Measurements from ENCODE around the gene TBX4. TPM values are rescaled to one million over a fixed set of nuclear protein-coding genes. Genes with fewer than 3 reads are reported as not detected.
"Not testable (repeated sequence)": the region's sequence is repeated elsewhere in the genome, so short reads cannot be mapped to it uniquely, and the experiment has no call there.

TBX4 gene
- total RNA-seq, 3 donors from 2014 or later: not detected

DNA sequence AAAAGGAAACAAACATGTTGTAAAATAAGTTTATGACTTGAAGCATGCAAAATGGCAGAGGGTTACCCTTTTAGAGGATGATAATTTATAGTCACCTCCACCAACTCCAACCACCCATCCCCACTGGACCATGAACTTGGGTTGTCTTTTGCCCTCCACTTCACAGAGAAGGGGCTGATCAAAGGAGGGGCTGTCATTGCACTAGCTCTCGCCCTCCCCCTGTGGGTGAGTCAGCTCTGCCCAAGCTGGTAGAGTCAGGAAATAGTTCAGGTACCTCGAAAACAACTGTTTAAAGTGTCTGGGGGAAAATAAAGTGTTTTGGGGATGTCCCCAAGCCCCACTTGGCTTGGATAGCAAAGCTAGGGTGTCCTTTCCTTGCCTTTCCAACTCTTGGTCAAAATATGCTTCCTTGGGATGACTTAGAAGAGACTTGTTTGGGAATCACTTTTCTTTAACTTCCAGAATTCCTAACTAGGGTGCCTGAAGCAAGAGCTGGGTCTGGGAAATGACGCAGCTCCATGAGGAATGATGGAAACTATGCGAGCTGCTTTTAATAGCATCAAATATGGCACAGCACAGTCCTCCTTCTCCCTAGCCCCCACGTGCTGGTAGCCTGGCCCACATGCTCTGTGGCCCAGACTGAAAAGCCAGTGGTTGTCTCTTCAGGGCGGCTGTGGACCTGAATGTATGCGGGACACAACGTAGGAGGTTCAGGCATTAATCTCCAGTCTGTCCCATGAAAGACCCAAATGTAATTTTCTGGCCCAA lies 40.7 kb downstream of the TBX4 start:
- peaks cover 3% of the 10 kb centered on the region for H3K4me1 ChIP-seq (ENCODE audit: low read depth)
- TF ChIP-seq, protein P1, sequence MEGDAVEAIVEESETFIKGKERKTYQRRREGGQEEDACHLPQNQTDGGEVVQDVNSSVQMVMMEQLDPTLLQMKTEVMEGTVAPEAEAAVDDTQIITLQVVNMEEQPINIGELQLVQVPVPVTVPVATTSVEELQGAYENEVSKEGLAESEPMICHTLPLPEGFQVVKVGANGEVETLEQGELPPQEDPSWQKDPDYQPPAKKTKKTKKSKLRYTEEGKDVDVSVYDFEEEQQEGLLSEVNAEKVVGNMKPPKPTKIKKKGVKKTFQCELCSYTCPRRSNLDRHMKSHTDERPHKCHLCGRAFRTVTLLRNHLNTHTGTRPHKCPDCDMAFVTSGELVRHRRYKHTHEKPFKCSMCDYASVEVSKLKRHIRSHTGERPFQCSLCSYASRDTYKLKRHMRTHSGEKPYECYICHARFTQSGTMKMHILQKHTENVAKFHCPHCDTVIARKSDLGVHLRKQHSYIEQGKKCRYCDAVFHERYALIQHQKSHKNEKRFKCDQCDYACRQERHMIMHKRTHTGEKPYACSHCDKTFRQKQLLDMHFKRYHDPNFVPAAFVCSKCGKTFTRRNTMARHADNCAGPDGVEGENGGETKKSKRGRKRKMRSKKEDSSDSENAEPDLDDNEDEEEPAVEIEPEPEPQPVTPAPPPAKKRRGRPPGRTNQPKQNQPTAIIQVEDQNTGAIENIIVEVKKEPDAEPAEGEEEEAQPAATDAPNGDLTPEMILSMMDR (IDR thresholded peaks at IDR 0.05): no peak
- no peaks in the 10 kb centered on the region for H3K36me3 ChIP-seq (ENCODE audit: low read depth)
- ATAC-seq (no peak), DNase-seq (no peak)
- H3K4me3 ChIP-seq: no peak overlapping the region
- H3K9me3 ChIP-seq: no peaks in the 10 kb centered on the region
- intact Hi-C loops (cut with DNase I, micrococcal nuclease): no loop called here

DNA sequence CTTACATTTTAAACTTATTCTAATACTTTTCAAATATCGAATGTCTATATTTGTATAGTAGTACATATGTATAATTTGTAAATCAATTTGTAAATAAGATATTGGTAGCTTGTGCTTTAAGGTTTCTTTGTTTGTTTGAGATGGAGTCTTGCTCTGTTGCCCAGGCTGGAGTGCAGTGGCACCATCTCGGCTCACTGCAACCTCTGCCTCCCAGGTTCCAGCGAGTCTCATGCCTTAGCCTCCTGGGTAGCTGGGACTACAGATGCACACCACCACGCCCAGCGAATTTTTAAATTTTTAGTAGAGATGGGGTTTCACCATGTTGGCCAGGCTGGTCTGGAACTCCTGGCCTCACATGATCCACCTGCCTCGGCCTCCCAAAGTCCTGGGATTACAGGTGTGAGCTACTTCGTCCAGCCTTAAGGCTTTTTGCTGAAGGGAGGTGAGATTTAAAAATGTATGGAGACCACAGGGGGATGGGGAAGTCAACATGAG lies 41.7 kb downstream of the TBX4 start:
- H3K4me3 ChIP-seq; H3K36me3 ChIP-seq (ENCODE audit: low read depth); intact Hi-C loops (cut with DNase I, micrococcal nuclease); H3K4me1 ChIP-seq (ENCODE audit: low read depth); DNase-seq; H3K9me3 ChIP-seq; ATAC-seq: not testable (repeated sequence)

DNA sequence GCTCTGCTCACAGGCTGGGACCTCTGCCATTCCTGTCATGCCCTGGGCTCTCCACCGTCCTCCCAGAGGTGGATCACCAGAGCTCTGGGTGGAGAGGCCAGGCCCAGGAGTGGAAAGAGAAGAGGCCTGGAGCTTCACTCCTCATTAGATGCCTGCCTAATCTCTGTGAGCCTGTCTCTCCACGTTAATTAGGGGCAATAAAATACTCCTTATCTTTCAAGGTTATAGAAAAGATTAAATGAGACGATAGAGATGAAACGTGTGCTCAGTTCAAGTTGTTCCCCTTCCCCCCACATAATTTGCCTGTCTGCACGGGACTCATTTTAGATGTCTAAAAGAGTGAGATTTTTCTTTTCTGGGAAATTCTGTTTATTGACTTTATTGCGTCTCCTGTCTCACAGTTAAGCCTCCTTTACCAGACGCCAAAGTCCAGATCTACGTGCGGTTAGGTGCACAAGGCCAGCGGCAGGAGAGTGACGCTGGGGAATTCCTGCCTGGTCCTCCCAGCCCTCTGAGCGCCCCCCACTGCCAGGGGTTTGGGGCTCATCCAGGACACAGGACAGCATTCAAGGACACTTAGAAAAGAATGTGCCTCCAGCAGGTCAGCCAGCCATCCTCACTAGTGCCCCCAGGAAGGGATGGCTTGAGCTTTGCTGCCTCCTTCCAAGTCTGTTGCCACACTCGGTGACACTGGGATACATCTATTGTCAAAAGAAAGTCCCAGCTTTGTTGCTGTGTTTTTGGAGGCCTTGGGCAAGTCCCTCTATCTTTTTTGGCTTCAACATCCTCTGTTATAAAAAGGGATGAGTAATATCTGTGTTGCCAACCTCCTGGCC lies 42.3 kb downstream of the TBX4 start:
- H3K36me3 ChIP-seq (ENCODE audit: low read depth): no peaks in the 10 kb centered on the region
- TF ChIP-seq, protein P1 (IDR thresholded peaks at IDR 0.05): no peak
- H3K4me3 ChIP-seq: no peak overlapping the region
- peak in 1 of 3 donors; percentile 29 for DNase-seq
- H3K9me3 ChIP-seq: no peaks in the 10 kb centered on the region
- H3K4me1 ChIP-seq (ENCODE audit: low read depth): peaks cover 3% of the 10 kb centered on the region
- ATAC-seq: peak; percentile 60
- intact Hi-C loops (cut with DNase I, micrococcal nuclease): no loop called here

DNA sequence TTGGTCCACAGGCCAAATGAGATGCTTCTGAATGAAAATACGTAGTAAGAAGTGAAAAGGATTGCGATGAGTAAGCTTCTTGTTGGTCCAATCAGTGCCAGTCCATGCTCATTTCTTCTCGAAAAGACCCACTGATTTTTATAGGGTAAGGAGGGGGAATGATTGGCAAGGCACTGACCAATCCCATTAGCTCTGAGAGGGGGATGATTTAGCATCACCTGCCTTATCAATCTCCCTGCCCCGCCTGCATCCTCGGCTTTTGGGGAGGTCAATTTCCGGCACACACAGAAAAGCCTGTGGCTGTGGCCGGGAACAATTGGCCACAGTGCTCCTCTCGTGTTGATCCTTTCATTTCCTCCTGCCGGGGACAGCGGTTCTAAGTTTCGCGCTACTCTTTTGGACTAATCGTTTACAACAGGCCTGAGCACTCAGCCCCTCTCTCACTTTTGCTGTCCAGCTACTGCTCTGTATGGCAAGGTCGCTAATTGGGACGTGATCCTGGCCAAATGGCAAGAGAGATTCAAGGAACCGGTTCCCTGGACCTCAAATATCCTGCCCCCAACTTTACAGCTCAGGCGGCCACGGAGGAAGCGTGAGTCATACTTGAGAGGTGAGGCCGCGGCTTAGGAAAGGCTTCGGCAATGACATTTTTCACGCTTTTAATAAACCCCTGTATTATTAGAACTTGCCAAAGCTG lies 43.1 kb downstream of the TBX4 start:
- intact Hi-C loops (cut with DNase I, micrococcal nuclease): no loop called here
- no peak for ATAC-seq
- no peak overlapping the region for H3K4me3 ChIP-seq
- no peaks in the 10 kb centered on the region for H3K9me3 ChIP-seq
- DNase-seq: no peak
- no peaks in the 10 kb centered on the region for H3K36me3 ChIP-seq (ENCODE audit: low read depth)
- H3K4me1 ChIP-seq (ENCODE audit: low read depth): peaks cover 3% of the 10 kb centered on the region
- TF ChIP-seq, protein P1 (IDR thresholded peaks at IDR 0.05): no peak

DNA sequence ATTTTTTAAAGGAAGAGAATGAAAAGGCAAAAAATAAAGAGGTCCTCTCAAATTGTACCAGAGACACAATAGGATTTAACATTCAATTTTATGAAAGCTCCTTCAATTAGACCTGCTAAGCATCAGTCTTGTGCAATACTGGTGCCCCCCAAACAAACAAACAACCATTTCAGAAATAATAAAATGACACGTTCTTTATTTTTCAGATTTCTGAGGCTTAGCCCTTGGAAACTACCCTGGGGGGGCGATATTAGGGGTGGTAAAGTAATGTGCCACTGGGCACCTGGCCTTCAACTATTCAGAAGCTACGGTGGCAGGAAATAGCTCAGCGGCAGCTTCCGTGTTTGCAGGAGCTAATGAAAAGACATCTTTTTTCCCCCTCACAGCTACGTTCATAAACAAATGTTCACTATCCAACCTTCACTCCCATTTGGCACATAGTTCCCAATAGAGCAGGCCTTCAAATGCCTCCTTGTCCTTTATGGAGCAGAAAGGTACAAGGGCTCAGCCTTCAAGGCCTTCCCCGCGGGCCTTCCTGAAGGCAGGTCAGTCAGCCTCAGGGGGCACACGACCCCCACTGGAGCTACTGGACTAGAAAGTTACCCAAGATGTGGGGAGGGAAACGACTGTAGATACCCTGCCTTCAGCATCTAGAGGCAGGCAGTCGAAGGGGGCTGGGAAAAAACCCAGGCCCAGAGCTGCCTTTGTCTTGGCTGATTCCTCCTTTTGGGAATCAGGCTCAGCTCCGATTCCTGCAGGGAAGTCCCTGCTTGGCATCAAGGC lies 44.1 kb downstream of the TBX4 start:
- H3K36me3 ChIP-seq (ENCODE audit: low read depth): no peaks in the 10 kb centered on the region
- DNase-seq (no peak), ATAC-seq (no peak)
- H3K4me3 ChIP-seq: no peak overlapping the region
- intact Hi-C loops (cut with DNase I, micrococcal nuclease): no loop called here
- peaks cover 3% of the 10 kb centered on the region for H3K4me1 ChIP-seq (ENCODE audit: low read depth)
- no peaks in the 10 kb centered on the region for H3K9me3 ChIP-seq
- TF ChIP-seq, protein P1 (IDR thresholded peaks at IDR 0.05): no peak
